GM18499 (cell line): ENCODE data around the gene AHRR.
"Not testable (repeated sequence)": the region's sequence is repeated elsewhere in the genome, so short reads cannot be mapped to it uniquely, and the experiment has no call there.

Experiments used
- ATAC-seq: cut with Tn5 transposase; IDR thresholded peaks from one replicate; pipeline ENCODE4 v1.9.1; 2021; ENCODE audit warnings: moderate number of reproducible peaks; ENCODE audit not compliant: insufficient read depth, unreplicated experiment

Gene AHRR

DNA sequence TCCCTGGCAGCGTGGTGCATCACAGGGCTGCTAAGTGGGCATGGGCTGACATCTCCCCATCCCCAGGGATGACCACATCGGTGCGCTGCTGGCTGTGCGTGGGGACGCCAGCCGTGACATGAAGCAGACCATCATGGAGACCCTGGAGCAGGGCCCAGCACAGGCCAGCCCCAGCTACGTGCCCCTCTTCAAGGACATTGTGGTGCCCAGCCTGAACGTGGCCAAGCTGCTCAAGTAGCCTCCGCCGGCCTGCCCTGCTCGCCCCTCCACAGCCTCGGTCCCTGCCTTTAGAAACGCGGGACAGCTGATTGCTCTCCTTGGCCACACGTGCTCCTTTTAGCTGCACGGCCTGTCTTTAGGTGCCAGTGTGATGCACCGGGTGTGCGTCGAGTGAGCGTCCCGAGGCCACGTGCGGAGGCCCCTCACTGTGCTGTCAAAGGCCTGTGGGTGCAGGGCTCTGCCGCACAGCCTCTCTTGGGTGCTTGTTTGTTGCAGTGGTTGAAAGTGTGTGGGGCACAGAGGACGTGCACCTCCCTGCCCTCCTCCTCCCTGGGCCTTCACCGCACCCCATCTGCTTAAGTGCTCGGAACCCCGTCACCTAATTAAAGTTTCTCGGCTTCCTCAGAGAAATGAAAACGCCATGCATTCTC lies 145.3 kb downstream of the AHRR start:
- no peak for ATAC-seq

- no peak for ATAC-seq
These were observed 146.9 kb downstream of the AHRR start for GRCh38 chr5:468401-468800.

- ATAC-seq = no peak
These were observed 148.4 kb downstream of the AHRR start for GRCh38 chr5:469752-470483.

- ATAC-seq = no peak
These were observed 149.6 kb downstream of the AHRR start for GRCh38 chr5:470961-471749.

DNA sequence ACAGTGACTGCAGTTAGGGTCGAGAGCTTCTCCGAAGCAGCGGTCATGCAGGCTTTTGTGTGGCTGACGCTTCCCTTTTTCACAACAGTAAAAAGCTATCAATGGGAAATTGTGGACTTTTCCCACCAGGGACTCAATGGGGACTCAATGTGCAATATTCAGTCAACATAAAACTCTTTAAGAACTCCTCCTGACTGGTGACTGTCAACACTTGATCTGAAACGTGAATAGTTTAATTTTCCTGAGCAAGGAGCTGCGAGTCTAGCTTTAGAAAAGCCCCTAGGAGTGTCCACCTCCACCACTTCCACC lies 150.2 kb downstream of the AHRR start:
- ATAC-seq = no peak

- ATAC-seq = no peak
These were observed 150.7 kb downstream of the AHRR start for GRCh38 chr5:472076-472655.

DNA sequence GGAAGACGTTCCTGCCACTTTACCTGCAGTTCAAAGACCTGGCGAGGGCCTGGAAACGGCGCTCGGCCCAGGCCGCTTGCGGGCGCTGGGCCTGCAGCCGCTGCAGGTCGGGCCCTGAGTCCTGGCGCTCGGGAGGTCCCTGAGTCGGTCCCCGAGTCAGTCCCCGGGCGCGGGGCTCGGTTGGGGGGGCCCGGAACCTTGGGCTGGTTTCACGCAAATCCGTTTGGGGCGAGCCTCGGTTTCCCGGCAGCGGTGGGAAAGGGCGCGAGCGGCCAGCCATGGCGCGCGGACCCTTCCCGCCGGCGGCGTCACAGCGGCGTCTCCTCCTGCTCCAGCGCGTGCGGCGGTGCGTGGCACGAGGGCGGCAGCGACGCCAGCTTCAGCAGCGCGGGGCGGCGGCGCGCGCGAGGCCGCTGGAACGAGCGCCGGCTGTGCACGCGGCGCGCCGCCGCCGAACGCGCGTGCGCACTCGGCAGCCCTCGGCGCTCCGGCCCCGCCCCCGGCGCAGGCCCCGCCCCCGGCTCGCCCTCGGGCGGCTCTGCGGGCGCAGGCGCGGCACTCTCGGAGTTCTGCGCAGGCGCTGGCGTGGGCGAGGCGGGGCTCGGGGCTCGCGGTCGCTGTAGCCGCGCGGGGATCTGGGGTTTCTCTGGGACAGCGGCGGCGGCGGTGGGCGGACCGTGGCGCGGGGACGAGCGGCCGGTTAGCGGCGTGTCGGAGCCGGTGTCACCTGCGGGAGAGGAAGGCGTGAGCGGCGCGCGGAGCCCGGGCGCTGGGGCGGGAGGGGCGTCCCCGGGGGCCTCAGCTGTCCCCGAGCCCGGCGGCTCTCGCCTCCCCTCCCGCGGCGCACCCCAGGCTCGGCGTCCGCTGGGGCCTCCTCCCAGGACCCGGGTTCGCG lies 151.4 kb downstream of the AHRR start:
- peak; percentile 41 for ATAC-seq

DNA sequence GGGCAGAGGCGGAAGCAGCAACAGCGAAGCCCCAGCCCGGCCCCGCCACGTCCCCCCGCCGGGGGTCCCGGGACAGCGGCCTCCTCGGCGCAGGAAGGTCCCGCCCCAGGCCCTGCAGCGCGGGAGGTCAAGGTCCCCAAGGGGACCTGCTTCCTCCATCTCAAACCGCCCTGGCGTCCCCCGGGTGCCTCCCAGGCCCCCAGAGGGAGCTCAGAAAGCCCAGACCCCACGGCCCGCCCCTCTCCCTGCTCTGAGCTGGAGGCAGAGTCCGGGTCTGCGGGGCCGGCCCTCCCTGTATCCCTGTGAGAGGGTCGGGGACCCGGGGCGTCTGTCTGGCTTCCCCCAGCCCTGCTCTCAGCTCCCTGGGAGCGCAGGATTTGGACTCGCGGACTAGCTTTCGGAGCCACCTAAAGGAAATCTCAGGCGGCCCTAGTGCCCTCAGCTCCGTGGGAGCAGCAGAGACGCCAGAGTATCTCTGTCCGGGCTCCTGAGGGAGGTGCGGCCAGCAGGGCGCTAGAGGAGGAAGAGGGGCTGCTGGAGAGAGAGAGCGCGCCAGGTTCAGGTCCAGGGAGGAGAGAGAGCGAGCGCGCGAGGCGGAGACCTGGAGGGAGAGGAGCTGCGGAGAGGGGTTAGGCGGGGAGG lies 152.2 kb downstream of the AHRR start:
- ATAC-seq = peak; percentile 20

- ATAC-seq = not testable (repeated sequence)
These were observed 152.8 kb downstream of the AHRR start for GRCh38 chr5:474232-474839.

DNA sequence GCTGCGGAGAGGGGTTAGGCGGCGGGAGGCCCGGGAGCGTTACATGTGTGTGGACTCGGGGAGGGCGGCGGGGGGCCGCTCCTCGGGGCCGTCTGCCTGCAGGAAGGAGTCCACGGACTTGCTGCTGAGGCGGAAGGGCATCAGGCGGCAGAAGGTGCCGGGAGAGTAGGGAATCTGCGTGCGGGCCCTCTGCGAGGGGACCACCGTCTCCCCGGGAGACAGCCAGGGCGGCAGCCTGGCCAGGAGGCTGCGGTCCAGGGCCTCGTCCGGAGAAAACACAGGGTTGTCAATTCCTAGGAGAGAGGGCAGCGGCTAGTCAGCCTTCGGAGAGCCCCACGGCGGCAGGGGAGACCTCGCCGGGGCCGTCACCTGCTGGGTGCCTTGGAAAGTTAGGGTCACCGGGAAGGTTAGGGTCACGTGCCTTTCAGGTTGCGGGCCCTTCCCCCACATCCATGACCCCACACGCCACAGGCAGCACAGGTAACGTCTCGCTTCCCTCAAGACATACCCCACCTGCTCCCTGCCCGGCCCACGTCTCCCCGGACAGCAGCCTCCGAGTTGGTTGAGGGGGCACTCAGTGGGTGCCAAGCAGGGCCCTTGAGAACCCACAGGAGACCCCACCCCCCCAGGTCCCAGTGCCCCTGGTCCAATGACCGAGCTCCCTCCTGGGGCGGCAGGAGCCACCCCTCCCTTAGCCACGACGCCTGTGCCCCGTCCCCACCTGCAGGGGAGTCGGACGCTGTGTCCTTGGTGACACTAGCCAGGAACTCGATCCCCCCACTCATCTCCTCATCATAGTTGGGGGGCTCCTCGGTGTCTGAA lies 153.5 kb downstream of the AHRR start:
- no peak for ATAC-seq

DNA sequence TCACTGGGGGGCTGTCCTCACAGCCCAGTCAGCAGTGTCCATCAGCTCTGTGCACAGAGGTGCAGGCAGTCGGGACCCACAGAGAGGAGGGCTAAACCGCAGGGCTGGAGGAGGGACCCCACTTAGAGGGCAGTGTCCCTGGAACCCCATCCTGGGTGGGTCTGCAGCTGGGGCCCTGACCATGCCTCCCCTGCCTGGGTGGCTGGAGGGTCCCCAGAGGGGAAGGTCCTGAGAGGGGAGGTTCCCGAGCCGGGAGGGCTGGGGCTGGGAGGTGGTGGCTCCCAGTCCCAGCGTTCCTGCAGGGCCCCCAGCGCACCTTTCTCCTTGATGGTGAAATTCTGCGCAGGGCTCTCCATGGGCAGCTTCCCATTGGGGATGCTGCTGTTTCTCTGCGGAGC lies 154.2 kb downstream of the AHRR start:
- ATAC-seq = no peak

GRCh38 chr5:476102-476813 lies 154.7 kb downstream of the AHRR start:
- ATAC-seq = no peak

DNA sequence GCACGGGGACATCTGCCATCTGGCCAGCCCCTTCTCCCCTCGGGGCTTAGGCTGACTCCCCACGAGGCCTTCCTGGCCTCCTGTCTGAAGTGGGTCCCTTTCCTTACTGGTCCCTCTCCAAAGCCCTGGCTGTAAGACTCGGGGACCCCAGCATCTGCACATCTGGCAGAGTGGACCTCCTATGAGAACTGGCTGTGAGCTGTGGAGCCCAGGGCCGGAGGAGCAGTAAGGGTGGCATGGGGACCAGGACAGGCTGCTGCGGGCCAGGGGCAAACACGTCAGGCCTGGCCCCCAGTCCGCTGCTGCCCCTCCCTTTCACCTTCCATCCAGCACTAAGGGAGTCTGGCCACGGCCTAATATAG lies 155.3 kb downstream of the AHRR start:
- no peak for ATAC-seq

GRCh38 chr5:477247-477646 lies 155.7 kb downstream of the AHRR start:
- ATAC-seq = no peak

- ATAC-seq = no peak
These were observed 156.4 kb downstream of the AHRR start for GRCh38 chr5:477871-478270.

DNA sequence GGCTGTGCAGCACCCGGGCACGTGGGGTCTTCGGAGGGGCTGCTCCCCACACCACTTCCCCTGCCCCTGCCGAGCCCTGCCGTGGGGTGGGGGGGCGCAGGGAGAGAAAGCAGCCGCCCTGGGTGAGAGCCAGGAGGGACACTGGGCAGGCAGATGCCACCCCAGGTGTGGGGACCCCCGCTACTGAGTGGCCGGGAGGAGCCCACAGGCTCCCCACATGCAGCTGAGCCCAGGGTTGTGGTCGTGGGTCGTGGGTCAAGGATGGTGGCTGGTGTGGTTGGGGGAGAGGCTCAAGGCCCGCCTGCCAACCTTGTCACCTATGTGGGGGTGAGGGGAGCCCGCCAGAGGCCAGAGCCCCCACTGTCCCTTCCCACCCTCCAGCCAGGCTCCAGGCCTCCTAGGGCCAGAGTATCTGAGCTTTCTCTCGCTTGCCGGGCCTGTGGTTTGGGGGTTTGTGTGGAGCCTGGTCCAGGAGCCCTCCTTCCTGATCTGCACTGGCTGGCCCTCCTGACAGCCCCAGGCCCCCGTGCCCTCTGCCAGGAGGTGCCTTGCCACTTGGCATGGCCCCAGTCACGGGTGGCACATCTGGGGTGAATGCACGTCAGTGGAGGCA lies 157.0 kb downstream of the AHRR start:
- no peak for ATAC-seq

GRCh38 chr5:478982-479535 lies 157.5 kb downstream of the AHRR start:
- ATAC-seq = no peak
